Measurements from ENCODE around the gene MBLAC1.
A peak's percentile ranks its signal among the peaks of the same experiment; 100 is the strongest.

Gene MBLAC1

GRCh38 chr7:100153708-100154535 is 27.2 kb downstream of the MBLAC1 start:
- in situ Hi-C loops (cut with HindIII; ENCODE audit: low pct_unique_long_range_greater_than_20kb, low sequenced_read_pairs) = no loop called here

GRCh38 chr7:100154651-100155491 is 28.1 kb downstream of the MBLAC1 start:
- in situ Hi-C loops (cut with HindIII; ENCODE audit: low pct_unique_long_range_greater_than_20kb, low sequenced_read_pairs) = no loop called here
- DNase-seq (ENCODE audit: low read depth in 1 of 2, low spot score in 1 of 2) = no peak
- no peak for TF ChIP-seq JUND (IDR thresholded peaks at IDR 0.05; ENCODE audit: low read depth)

More at GRCh38 chr7:100153708-100154535, 27.2 kb downstream of the MBLAC1 start:
- no peak for DNase-seq (ENCODE audit: low read depth in 1 of 2, low spot score in 1 of 2)
- no peak for TF ChIP-seq JUND (IDR thresholded peaks at IDR 0.05; ENCODE audit: low read depth)

GRCh38 chr7:100155553-100156317 is 29.0 kb downstream of the MBLAC1 start:
- TF ChIP-seq JUND (IDR thresholded peaks at IDR 0.05; ENCODE audit: low read depth) = no peak
- in situ Hi-C loops (cut with HindIII; ENCODE audit: low pct_unique_long_range_greater_than_20kb, low sequenced_read_pairs) = no loop called here
- DNase-seq (ENCODE audit: low read depth in 1 of 2, low spot score in 1 of 2) = no peak

GRCh38 chr7:100156331-100157068 is 29.7 kb downstream of the MBLAC1 start:
- TF ChIP-seq JUND (IDR thresholded peaks at IDR 0.05; ENCODE audit: low read depth) = no peak
- DNase-seq (ENCODE audit: low read depth in 1 of 2, low spot score in 1 of 2) = no peak
- in situ Hi-C loops (cut with HindIII; ENCODE audit: low pct_unique_long_range_greater_than_20kb, low sequenced_read_pairs) = no loop called here

- DNase-seq (ENCODE audit: low read depth in 1 of 2, low spot score in 1 of 2) = no peak
- in situ Hi-C loops (cut with HindIII; ENCODE audit: low pct_unique_long_range_greater_than_20kb, low sequenced_read_pairs) = no loop called here
- TF ChIP-seq JUND (IDR thresholded peaks at IDR 0.05; ENCODE audit: low read depth) = no peak
Measured at GRCh38 chr7:100157069-100157333, 30.2 kb downstream of the MBLAC1 start.

GRCh38 chr7:100157334-100158228 is 30.8 kb downstream of the MBLAC1 start:
- peak in 1 of 2 experiments; percentile 35 for DNase-seq (ENCODE audit: low read depth in 1 of 2, low spot score in 1 of 2)
- in situ Hi-C loops (cut with HindIII; ENCODE audit: low pct_unique_long_range_greater_than_20kb, low sequenced_read_pairs) = no loop called here
- no peak for TF ChIP-seq JUND (IDR thresholded peaks at IDR 0.05; ENCODE audit: low read depth)

- peak; percentile 80 to 93 for DNase-seq (ENCODE audit: low read depth in 1 of 2, low spot score in 1 of 2)
- TF ChIP-seq JUND (IDR thresholded peaks at IDR 0.05; ENCODE audit: low read depth) = no peak
- in situ Hi-C loops (cut with HindIII; ENCODE audit: low pct_unique_long_range_greater_than_20kb, low sequenced_read_pairs) = no loop called here
Measured at GRCh38 chr7:100158229-100159098, 31.7 kb downstream of the MBLAC1 start, which contains the start of gene TRAPPC14. TRAPPC14 (minus strand) TSS chr7:100158723; CDS start chr7:100158499, 224 bp downstream.

GRCh38 chr7:100159099-100159623 is 32.4 kb downstream of the MBLAC1 start:
- no peak for DNase-seq (ENCODE audit: low read depth in 1 of 2, low spot score in 1 of 2)
- in situ Hi-C loops (cut with HindIII; ENCODE audit: low pct_unique_long_range_greater_than_20kb, low sequenced_read_pairs) = no loop called here
- TF ChIP-seq JUND (IDR thresholded peaks at IDR 0.05; ENCODE audit: low read depth) = no peak

- DNase-seq (ENCODE audit: low read depth in 1 of 2, low spot score in 1 of 2) = no peak
- TF ChIP-seq JUND (IDR thresholded peaks at IDR 0.05; ENCODE audit: low read depth) = no peak
- in situ Hi-C loops (cut with HindIII; ENCODE audit: low pct_unique_long_range_greater_than_20kb, low sequenced_read_pairs) = no loop called here
Measured at GRCh38 chr7:100160067-100160466, 33.3 kb downstream of the MBLAC1 start.

GRCh38 chr7:100163006-100163531 is 36.3 kb downstream of the MBLAC1 start:
- in situ Hi-C loops (cut with HindIII; ENCODE audit: low pct_unique_long_range_greater_than_20kb, low sequenced_read_pairs) = no loop called here
- no peak for TF ChIP-seq JUND (IDR thresholded peaks at IDR 0.05; ENCODE audit: low read depth)
- no peak for DNase-seq (ENCODE audit: low read depth in 1 of 2, low spot score in 1 of 2)
